ENCODE data around the gene TPBGL. TPM values are rescaled to one million over a fixed set of nuclear protein-coding genes. Genes with fewer than 3 reads are reported as not detected.
"Not testable (repeated sequence)": the region's sequence is repeated elsewhere in the genome, so short reads cannot be mapped to it uniquely, and the experiment has no call there.

TPBGL gene
- total and polyA plus RNA-seq, 2 donors (not counting 1 experiment from before 2014, with no cell fraction given): not detected

DNA sequence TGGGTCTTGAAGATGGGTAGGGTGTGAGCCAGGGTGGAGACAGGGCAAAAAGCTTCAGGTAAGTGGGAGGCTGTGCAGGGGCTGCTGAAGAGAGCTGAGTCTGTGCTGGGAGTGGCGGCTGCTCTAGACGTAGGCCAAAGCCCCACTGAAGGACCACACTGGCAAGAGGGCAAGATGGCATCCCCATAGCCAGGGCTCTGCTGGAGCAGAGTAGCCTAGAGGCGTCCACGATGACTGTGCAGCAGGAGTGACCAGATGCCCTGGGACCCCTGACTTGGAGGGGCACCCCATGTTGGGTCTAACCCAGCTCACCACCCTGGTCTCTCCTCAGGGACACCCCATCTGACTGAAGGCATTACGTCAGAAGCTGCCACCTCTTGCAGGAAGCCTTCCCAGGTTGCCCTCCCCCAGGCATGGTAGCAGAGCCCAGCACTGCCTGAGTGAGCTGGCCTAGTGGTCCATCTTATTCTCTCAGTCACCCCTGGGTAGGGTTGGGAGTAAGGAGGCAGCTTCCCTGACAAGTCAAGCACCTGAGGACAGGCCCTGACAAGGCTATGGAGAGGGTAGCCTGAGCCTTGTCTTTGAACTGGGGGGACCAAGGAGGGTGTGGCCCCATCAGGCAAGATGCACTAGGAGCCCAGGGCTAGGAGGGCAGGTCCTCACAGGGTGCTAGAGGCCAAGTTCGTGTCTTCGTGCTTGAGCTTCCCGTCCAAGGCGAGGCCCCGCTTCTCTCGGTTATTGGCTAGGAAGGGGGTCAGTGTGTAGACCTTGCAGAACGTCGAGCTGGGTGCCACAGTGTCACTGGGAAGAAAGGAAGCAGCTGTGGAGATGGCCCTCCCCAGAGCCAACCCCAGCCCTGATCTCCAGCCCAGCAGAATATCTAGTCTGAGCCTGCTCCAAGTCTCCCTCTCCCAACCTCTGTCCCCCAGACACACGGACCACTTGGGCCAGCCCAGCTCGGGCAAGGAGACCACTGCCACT lies 33.1 kb downstream of the TPBGL start:
- no peaks in the 10 kb centered on the region for H3K27me3 ChIP-seq (ENCODE audit: control insufficient read depth, insufficient read depth, low read length)
- TF ChIP-seq EZH2 (IDR thresholded peaks at IDR 0.05; ENCODE audit: low read length, missing control alignments): no peak
- TF ChIP-seq, protein P1, sequence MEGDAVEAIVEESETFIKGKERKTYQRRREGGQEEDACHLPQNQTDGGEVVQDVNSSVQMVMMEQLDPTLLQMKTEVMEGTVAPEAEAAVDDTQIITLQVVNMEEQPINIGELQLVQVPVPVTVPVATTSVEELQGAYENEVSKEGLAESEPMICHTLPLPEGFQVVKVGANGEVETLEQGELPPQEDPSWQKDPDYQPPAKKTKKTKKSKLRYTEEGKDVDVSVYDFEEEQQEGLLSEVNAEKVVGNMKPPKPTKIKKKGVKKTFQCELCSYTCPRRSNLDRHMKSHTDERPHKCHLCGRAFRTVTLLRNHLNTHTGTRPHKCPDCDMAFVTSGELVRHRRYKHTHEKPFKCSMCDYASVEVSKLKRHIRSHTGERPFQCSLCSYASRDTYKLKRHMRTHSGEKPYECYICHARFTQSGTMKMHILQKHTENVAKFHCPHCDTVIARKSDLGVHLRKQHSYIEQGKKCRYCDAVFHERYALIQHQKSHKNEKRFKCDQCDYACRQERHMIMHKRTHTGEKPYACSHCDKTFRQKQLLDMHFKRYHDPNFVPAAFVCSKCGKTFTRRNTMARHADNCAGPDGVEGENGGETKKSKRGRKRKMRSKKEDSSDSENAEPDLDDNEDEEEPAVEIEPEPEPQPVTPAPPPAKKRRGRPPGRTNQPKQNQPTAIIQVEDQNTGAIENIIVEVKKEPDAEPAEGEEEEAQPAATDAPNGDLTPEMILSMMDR (conservative IDR thresholded peaks at IDR 0.05 in 1 of 2, IDR thresholded peaks at IDR 0.05 in 1 of 2; ENCODE audit: low read depth in 1 of 2, low read length in 2 of 2): no peak
- H3K9ac ChIP-seq (ENCODE audit: insufficient read depth, low read length): no peak overlapping the region
- no peak overlapping the region for H2AFZ ChIP-seq (ENCODE audit: low read length)
- no peak for DNase-seq (ENCODE audit: low read depth in 2 of 2)
- no peaks in the 10 kb centered on the region for H3K9me3 ChIP-seq (ENCODE audit: control insufficient read depth, insufficient read depth, low read depth, low read length)
- H3K27ac ChIP-seq (ENCODE audit: insufficient read depth, low read length): no peak overlapping the region
- no peaks in the 10 kb centered on the region for H3K36me3 ChIP-seq (ENCODE audit: control insufficient read depth, insufficient read depth, low read length)
- no peaks in the 10 kb centered on the region for H3K79me2 ChIP-seq (ENCODE audit: control insufficient read depth, insufficient read depth, low read length)
- H4K20me1 ChIP-seq (ENCODE audit: control insufficient read depth, extremely low read depth, insufficient read depth, low read length): no peaks in the 10 kb centered on the region
- H3K4me3 ChIP-seq (replicated peaks in 1 of 4; ENCODE audit: control extremely low read depth in 1 of 4, insufficient read depth in 1 of 4, low read depth in 3 of 4, low read length in 4 of 4): no peak overlapping the region
- no peaks in the 10 kb centered on the region for H3K4me1 ChIP-seq (ENCODE audit: control insufficient read depth, extremely low read depth, insufficient read depth, low read length)
- no peak overlapping the region for H3K4me2 ChIP-seq (ENCODE audit: extremely low read depth, insufficient read depth, low read length)

DNA sequence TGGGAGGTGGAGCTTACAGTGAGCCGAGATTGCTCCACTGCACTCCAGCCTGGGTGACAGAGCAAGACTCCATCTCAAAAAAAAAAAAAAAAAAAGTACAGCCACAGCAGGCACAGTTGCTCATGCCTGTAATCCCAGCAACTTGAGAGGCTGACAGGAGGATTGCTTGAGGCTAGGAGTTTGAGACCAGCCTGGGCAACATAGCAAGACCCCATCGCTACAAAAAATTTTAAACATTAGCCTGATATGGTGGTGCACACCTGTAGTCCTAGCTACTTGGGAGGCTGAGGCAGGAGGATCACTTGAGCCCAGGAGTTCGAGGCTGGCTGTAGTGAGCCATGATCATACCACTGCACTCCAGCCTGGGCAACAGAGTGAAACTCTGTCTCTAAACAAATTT lies 34.1 kb downstream of the TPBGL start:
- H2AFZ ChIP-seq (ENCODE audit: low read length); H3K4me1 ChIP-seq (ENCODE audit: control insufficient read depth, extremely low read depth, insufficient read depth, low read length); H3K4me3 ChIP-seq (replicated peaks in 1 of 4; ENCODE audit: control extremely low read depth in 1 of 4, insufficient read depth in 1 of 4, low read depth in 3 of 4, low read length in 4 of 4); H4K20me1 ChIP-seq (ENCODE audit: control insufficient read depth, extremely low read depth, insufficient read depth, low read length); H3K9me3 ChIP-seq (ENCODE audit: control insufficient read depth, insufficient read depth, low read depth, low read length); H3K27ac ChIP-seq (ENCODE audit: insufficient read depth, low read length); DNase-seq (ENCODE audit: low read depth in 2 of 2); H3K4me2 ChIP-seq (ENCODE audit: extremely low read depth, insufficient read depth, low read length); H3K36me3 ChIP-seq (ENCODE audit: control insufficient read depth, insufficient read depth, low read length); H3K27me3 ChIP-seq (ENCODE audit: control insufficient read depth, insufficient read depth, low read length); H3K79me2 ChIP-seq (ENCODE audit: control insufficient read depth, insufficient read depth, low read length); H3K9ac ChIP-seq (ENCODE audit: insufficient read depth, low read length): not testable (repeated sequence)

DNA sequence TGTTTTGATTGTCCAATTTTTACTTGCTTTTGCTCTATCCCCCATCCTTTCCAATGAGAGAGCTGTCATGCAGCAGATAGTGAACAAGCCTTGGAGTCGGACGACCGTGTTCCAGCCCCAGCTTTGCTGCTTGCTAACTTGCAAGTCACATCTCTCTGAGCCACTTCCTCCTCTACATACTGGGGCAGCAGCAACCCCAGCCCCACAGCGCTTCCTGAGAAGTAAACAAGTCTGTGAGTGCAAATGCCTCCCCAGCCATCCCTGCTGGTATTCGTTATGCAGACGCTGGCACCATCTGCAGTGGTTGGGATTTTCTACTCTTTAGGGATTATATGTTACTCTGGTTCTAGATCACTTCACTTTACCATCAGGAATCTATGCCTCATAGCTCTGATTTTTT lies 35.0 kb downstream of the TPBGL start:
- H3K4me1 ChIP-seq (ENCODE audit: control insufficient read depth, extremely low read depth, insufficient read depth, low read length): no peaks in the 10 kb centered on the region
- H4K20me1 ChIP-seq (ENCODE audit: control insufficient read depth, extremely low read depth, insufficient read depth, low read length): no peaks in the 10 kb centered on the region
- H2AFZ ChIP-seq (ENCODE audit: low read length): no peak overlapping the region
- no peak overlapping the region for H3K4me2 ChIP-seq (ENCODE audit: extremely low read depth, insufficient read depth, low read length)
- H3K4me3 ChIP-seq (replicated peaks in 1 of 4; ENCODE audit: control extremely low read depth in 1 of 4, insufficient read depth in 1 of 4, low read depth in 3 of 4, low read length in 4 of 4): no peak overlapping the region
- H3K79me2 ChIP-seq (ENCODE audit: control insufficient read depth, insufficient read depth, low read length): no peaks in the 10 kb centered on the region
- H3K27ac ChIP-seq (ENCODE audit: insufficient read depth, low read length): no peak overlapping the region
- H3K9me3 ChIP-seq (ENCODE audit: control insufficient read depth, insufficient read depth, low read depth, low read length): no peaks in the 10 kb centered on the region
- no peak overlapping the region for H3K9ac ChIP-seq (ENCODE audit: insufficient read depth, low read length)
- H3K36me3 ChIP-seq (ENCODE audit: control insufficient read depth, insufficient read depth, low read length): no peaks in the 10 kb centered on the region
- no peaks in the 10 kb centered on the region for H3K27me3 ChIP-seq (ENCODE audit: control insufficient read depth, insufficient read depth, low read length)
- TF ChIP-seq EZH2 (IDR thresholded peaks at IDR 0.05; ENCODE audit: low read length, missing control alignments): no peak
- TF ChIP-seq, protein P1 (conservative IDR thresholded peaks at IDR 0.05 in 1 of 2, IDR thresholded peaks at IDR 0.05 in 1 of 2; ENCODE audit: low read depth in 1 of 2, low read length in 2 of 2): no peak
- DNase-seq (ENCODE audit: low read depth in 2 of 2): no peak
